Hematopoietic multipotent progenitor cell treated with erythropoietin and hydrocortisone succinate and interleukin-3 and kit ligand, for 4 days (in vitro differentiated cells): ENCODE results near the gene ZNF488.
"Not testable (repeated sequence)": the region's sequence is repeated elsewhere in the genome, so short reads cannot be mapped to it uniquely, and the experiment has no call there.

ENCODE experiments used
- DNase-seq: peaks from one replicate; pipeline ENCODE4 v3.0.0-alpha.2; 2015

Gene ZNF488, protein sequence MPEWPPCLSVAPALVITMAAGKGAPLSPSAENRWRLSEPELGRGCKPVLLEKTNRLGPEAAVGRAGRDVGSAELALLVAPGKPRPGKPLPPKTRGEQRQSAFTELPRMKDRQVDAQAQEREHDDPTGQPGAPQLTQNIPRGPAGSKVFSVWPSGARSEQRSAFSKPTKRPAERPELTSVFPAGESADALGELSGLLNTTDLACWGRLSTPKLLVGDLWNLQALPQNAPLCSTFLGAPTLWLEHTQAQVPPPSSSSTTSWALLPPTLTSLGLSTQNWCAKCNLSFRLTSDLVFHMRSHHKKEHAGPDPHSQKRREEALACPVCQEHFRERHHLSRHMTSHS

DNA sequence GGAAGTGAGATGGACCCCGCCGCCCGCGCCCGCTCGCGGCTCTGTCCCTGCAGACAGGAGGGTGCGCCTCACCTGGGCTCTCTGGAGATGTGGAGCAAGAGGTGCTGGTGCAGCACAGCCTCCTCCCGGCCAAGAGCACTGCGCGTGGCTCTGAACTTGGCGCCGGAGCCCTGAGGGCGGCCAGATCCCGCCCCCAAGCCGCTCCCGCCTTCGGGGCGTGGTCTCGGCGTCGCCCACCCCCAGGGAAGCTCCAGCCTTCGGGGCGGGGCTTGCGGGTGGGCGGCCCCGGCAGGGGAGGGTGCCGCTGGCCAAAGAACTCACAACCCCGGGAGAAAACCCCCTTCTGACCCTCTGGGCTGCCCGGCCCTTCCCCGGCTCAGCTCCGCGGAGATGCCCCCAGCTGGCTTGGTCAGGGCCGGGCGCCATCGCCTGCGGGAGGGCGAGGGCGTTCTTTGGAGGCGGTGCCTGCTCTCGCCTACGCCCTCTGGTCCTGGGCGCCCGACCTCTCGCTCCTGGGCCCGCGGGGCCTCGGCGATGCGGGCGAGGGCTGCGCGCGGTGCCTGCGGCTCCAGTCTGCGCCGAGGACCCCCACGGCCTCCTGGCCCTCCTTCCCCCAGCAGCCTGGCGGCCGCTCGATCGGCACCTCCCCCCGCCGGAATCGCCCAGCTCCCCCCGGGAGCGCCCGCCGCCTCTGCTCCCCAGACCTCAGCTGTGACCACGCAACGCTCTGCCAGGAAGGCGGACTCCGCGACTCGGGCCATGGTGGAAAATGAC is at the start of gene ZNF488:
Gene ZNF488, minus strand, starts transcription at position 146 of the 774 bp plus-strand sequence. CDS start 15,464 bp downstream, outside the sequence.
- DNase-seq: peak; percentile 87

- no peak for DNase-seq
These were observed 41.8 kb upstream of the ZNF488 start for GRCh38 chr10:47425813-47426419.

DNA sequence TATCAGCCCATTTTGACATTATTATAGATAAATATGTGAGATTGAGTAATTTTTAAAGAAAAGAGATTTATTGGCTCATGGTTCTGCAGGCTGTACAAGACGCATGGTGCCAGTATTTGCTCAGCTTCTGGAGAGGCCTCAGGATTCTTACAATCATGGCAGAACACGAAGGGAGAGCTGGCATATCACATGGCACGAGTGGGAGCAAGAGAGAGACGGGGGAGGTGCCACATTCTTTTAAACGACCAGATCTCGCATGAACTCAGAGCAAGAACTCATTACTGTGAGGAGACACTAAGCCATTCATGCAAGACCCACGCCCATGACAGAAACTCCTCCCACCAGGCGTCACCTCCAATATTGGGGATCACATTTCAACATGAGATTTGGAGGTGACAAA is 40.1 kb upstream of the ZNF488 start:
- no peak for DNase-seq

GRCh38 chr10:47423476-47423875 is 39.4 kb upstream of the ZNF488 start:
- no peak for DNase-seq

DNA sequence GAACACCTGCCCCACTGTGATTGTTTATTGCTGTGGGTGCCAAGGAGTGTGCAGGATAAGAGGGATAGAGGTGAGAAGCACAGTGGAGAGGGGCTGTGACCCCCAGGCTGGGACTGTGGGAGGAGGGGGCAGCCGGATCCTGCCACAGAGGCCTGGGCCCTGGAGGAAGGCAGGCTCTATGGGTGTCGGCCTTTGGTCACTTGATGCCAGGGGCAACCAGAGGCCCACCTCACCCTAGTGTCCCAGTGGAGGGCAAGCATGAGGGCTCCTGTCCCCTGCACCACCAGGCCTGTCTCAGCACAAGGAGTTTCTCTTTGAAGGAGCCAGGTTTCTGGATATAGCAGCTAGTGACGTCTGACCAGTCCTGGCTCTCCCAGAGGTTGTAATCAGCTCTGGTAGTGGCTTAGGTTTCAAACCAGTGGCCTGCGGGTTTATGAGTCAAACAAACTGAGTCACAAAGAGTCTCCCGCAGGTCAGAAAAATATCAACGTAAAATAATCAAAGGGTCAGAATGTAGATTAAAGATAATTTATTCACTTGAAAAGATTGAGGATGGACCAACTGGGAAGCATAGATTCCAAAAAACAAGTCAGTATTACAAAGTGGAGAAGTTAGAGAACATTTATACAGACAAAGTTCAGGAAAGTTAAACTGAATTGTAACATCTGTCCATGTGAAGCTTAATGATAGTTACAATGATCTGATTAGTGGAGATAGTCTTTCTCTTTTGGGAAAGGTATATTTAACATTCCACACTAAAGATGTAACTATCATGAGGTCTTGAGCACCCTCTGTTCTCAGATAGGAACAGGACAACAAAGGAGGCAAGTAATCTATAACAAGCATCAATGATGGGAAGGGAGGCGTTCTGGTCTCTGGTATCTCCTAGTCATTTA is 37.2 kb upstream of the ZNF488 start:
- no peak for DNase-seq

DNA sequence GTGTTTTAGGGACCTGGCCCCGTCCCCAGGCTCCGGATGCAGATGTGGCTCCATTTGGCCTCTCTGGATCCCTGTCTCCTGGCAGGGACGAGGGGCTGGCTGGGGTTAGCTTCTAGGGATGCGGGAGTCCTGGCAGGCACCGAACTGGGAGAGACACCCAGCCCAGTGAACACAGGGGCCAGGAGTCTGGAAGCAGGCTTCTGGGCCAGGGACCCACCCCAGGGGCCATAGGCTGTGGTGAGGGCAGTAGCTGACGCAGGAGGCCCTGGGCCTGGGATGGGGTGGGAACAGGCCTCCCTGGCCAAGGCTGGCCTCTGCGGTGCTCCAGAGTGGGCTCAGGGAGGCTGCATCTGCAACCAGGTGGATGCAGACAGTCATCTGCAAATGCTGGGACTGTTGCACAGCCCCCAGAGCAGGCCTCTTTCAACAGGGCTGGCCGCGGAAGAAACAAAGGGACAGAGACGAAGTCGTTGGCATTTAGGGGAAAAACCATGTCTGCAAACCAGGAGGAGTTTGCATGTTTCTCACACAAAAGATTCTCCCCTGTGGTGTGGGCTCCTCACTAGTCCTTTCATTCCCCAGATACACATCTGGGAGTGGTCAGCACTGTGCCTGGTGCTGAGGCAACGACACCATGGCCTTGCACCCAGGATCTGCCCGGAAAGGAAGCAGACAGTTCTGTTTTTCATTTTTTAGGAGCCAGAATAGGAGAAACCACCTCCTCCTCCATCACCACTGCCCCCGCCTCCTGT is 36.4 kb upstream of the ZNF488 start:
- DNase-seq: no peak

DNA sequence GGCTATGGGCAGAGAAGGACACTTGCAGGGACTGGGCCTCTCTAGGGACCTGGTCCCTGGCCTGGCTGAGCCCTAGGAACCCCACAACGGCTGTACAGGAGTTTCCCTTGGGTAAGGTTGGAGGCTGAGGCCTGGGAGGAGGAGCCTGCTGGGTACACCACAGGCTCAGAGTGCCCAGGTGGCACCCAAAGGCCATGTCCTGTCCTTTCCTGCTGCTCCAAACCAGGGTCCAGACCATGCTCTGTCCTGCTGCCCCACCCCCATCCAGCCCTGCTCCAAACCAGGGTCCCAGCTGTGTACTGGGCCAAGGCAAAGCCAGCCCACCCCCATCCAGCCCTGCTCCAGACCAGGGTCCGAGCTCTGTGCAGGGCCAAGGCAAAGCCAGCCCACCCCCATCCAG is 35.3 kb upstream of the ZNF488 start:
- DNase-seq: no peak

- DNase-seq: no peak
These were observed 34.9 kb upstream of the ZNF488 start for GRCh38 chr10:47418966-47419365.

- no peak for DNase-seq
These were observed 34.2 kb upstream of the ZNF488 start for GRCh38 chr10:47418321-47418720.

DNA sequence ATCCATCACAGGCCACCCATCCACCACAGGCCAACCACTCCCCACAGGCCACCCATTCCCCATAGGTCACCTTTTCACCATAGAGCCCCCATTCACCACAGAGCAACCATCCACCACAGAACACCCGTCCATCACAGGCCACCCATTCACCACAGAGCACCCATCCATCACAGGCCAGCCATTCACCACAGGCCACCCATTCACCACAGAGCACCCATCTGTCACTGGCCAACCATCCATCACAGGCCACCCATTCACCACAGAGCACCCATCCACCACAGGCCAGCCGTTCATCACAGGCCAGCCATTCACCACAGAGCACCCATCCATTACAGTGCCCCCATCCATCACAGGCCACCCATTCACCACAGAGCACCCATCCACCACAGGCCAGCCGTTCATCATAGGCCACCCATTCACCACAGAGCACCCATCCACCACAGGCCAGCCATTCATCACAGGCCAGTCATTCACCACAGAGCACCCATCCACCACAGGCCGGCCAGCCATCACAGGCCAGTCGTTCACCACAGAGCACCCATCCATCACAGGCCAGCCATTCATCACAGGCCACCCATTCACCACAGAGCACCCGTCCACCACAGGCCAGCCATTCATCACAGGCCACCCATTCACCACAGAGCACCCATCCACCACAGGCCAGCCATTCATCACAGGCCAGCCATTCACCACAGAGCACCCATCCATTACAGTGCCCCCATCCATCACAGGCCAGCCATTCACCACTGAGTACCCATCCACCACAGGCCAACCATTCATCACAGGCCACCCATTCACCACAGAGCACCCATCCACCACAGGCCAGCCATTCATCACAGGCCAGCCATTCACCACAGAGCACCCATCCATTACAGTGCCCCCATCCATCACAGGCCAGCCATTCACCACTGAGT is 32.5 kb upstream of the ZNF488 start:
- not testable (repeated sequence) for DNase-seq

- no peak for DNase-seq
These were observed 31.6 kb upstream of the ZNF488 start for GRCh38 chr10:47415520-47416304.

- DNase-seq: no peak
These were observed 30.8 kb upstream of the ZNF488 start for GRCh38 chr10:47414752-47415519.

- no peak for DNase-seq
These were observed 30.1 kb upstream of the ZNF488 start for GRCh38 chr10:47414227-47414592.

DNA sequence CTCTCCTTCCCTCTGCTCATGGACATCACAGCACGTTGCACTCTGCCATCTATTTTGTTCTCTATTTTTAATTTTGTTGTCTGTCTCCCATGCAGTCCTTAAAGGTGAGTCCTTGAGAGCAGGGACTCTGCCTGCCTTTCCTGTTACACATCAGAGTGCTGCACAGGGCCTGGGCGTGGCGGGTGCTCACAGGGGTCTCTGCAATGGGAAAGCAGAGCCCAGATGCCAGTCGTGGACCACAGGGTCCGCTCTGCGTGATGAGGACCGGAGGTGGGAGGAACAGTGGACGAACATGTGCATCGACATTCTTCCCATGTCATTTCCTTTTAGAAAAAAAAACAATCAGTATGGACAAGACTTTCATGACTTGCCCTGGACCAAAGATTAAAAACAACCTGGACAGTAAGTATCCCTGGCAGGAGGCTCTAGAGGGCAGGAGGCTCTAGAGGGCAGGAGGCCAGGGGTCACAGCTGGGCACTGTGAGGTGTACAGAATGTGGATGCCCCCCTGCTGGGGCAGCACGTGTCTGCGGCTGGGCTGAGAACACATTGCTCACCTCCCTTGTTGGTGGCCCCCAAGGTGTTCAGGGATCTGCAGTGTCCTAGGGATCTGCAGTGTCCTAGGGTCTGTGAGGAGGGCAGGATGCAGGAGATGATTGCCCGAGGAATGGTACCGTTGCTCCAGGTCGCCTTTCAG is 29.6 kb upstream of the ZNF488 start:
- DNase-seq: no peak

- no peak for DNase-seq
These were observed 28.8 kb upstream of the ZNF488 start for GRCh38 chr10:47412869-47413268.

GRCh38 chr10:47412177-47412730 is 28.2 kb upstream of the ZNF488 start:
- DNase-seq: no peak

DNA sequence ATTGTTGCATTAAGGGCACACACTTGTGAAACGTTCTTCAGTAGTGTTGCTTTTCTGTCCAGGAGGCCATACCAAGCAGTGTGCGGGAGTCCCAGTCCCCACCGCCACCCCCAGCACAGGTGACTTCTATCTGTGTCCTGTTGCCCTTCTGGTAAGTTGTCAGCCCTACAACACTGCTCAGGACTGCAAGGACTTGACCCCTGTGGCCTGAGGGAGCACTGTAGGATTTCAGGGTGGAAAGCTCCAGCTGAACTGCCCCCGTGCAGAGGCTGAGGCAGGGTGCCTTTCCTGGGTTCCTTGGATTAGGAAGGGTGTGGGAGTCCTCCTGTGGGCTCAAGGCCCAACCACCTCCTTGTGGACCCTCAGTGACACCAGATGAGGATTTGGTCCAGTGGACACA is 26.8 kb upstream of the ZNF488 start:
- DNase-seq: no peak

DNA sequence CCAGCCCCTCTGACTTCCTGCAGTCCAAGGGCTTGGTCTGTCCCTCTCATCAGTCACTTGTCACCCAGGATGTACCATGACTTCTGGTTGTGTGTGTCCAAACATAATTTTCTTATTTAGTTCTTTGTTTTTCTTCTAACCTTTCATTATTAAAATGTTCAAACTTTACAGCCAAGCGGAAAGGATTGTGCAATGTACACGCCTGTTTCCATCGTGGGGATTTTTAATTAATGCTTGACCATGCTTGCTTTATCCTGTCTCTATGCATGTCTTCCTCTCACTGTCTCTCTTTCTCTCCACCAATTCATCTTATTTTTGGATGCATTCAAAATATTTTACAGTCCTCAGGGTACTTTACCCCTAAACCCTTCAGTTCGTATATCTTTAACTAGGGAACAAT is 26.2 kb upstream of the ZNF488 start:
- no peak for DNase-seq
